ENCODE measurements around the gene GADD45A.

GADD45A gene

GRCh38 chr1:67647814-67648358 lies 37.1 kb upstream of the GADD45A start:
- no peak for TF ChIP-seq TAF1 (IDR thresholded peaks at IDR 0.05; ENCODE audit: borderline replicate concordance, insufficient read depth, low read length)
- no peak for TF ChIP-seq FOXP2 (optimal IDR thresholded peaks at IDR 0.05; ENCODE audit: borderline replicate concordance, extremely low read depth, extremely low read length, insufficient read depth)
- TF ChIP-seq SIN3A (IDR thresholded peaks at IDR 0.05; ENCODE audit: borderline replicate concordance, insufficient read depth, low read length): no peak
- TF ChIP-seq REST (IDR thresholded peaks at IDR 0.05; ENCODE audit: insufficient read depth in 1 of 2, low read depth in 2 of 2, low read length in 2 of 2): no peak
- TF ChIP-seq POLR2AphosphoS5 (IDR thresholded peaks at IDR 0.05; ENCODE audit: low read depth, low read length): no peak

- no peak for TF ChIP-seq REST (IDR thresholded peaks at IDR 0.05; ENCODE audit: insufficient read depth in 1 of 2, low read depth in 2 of 2, low read length in 2 of 2)
- TF ChIP-seq POLR2AphosphoS5 (IDR thresholded peaks at IDR 0.05; ENCODE audit: low read depth, low read length): no peak
- no peak for TF ChIP-seq SIN3A (IDR thresholded peaks at IDR 0.05; ENCODE audit: borderline replicate concordance, insufficient read depth, low read length)
- TF ChIP-seq TAF1 (IDR thresholded peaks at IDR 0.05; ENCODE audit: borderline replicate concordance, insufficient read depth, low read length): no peak
- no peak for TF ChIP-seq FOXP2 (optimal IDR thresholded peaks at IDR 0.05; ENCODE audit: borderline replicate concordance, extremely low read depth, extremely low read length, insufficient read depth)
Measured at GRCh38 chr1:67648582-67649326, 36.2 kb upstream of the GADD45A start.

GRCh38 chr1:67650061-67650460 lies 34.9 kb upstream of the GADD45A start:
- TF ChIP-seq REST (IDR thresholded peaks at IDR 0.05; ENCODE audit: insufficient read depth in 1 of 2, low read depth in 2 of 2, low read length in 2 of 2): no peak
- no peak for TF ChIP-seq POLR2AphosphoS5 (IDR thresholded peaks at IDR 0.05; ENCODE audit: low read depth, low read length)
- TF ChIP-seq FOXP2 (optimal IDR thresholded peaks at IDR 0.05; ENCODE audit: borderline replicate concordance, extremely low read depth, extremely low read length, insufficient read depth): no peak
- no peak for TF ChIP-seq SIN3A (IDR thresholded peaks at IDR 0.05; ENCODE audit: borderline replicate concordance, insufficient read depth, low read length)
- no peak for TF ChIP-seq TAF1 (IDR thresholded peaks at IDR 0.05; ENCODE audit: borderline replicate concordance, insufficient read depth, low read length)

GRCh38 chr1:67651031-67651430 lies 34.0 kb upstream of the GADD45A start:
- TF ChIP-seq FOXP2 (optimal IDR thresholded peaks at IDR 0.05; ENCODE audit: borderline replicate concordance, extremely low read depth, extremely low read length, insufficient read depth): no peak
- TF ChIP-seq TAF1 (IDR thresholded peaks at IDR 0.05; ENCODE audit: borderline replicate concordance, insufficient read depth, low read length): no peak
- no peak for TF ChIP-seq REST (IDR thresholded peaks at IDR 0.05; ENCODE audit: insufficient read depth in 1 of 2, low read depth in 2 of 2, low read length in 2 of 2)
- TF ChIP-seq SIN3A (IDR thresholded peaks at IDR 0.05; ENCODE audit: borderline replicate concordance, insufficient read depth, low read length): no peak
- TF ChIP-seq POLR2AphosphoS5 (IDR thresholded peaks at IDR 0.05; ENCODE audit: low read depth, low read length): no peak

All from PFSK-1 (cell line).